Subcutaneous abdominal adipose tissue (tissue), 5 donors: ENCODE results near the gene ZNF578.
"Not testable (repeated sequence)": the region's sequence is repeated elsewhere in the genome, so short reads cannot be mapped to it uniquely, and the experiment has no call there.

Source experiments
- H3K27ac ChIP-seq: one replicate; pipeline ENCODE4 v1.7.0; 2013; ENCODE audit warnings: low read depth, mild to moderate bottlenecking, inconsistent platforms, low read length, moderate library complexity
- H3K27me3 ChIP-seq, 5 donors: one replicate each; pipeline ENCODE4 v1.7.0; 2013; ENCODE audit warnings: low read length in 5 of 5, inconsistent platforms in 1 of 5; ENCODE audit not compliant: control insufficient read depth in 5 of 5, insufficient read depth in 4 of 5
- H3K36me3 ChIP-seq, 5 donors: one replicate each; pipeline ENCODE4 v1.7.0; 2013; ENCODE audit warnings: low read length in 5 of 5; ENCODE audit not compliant: control insufficient read depth in 5 of 5, insufficient read depth in 5 of 5
- H3K4me1 ChIP-seq, 5 donors: one replicate each; pipeline ENCODE4 v1.7.0; 2013; ENCODE audit warnings: low read length in 5 of 5, mild to moderate bottlenecking in 3 of 5, moderate library complexity in 1 of 5; ENCODE audit not compliant: control insufficient read depth in 5 of 5, insufficient read depth in 5 of 5
- H3K4me3 ChIP-seq, 5 donors: one replicate each; pipeline ENCODE4 v1.7.0; 2013; ENCODE audit warnings: low read length in 5 of 5, low read depth in 1 of 5
- H3K9ac ChIP-seq, 5 donors: one replicate each; pipeline ENCODE4 v1.7.0; 2013; ENCODE audit warnings: low read length in 5 of 5, mild to moderate bottlenecking in 4 of 5, moderate library complexity in 3 of 5
- H3K9me3 ChIP-seq, 5 donors: one replicate each; pipeline ENCODE4 v1.7.0; 2013; ENCODE audit warnings: low read length in 5 of 5; ENCODE audit not compliant: control insufficient read depth in 5 of 5
- donor health status: healthy.
- donor health status: healthy.
- donor health status: healthy.
- donor health status: healthy.
- donor health status: healthy.

ZNF578 gene

GRCh38 chr19:52554216-52554971 is 101.0 kb downstream of the ZNF578 start:
- Histone ChIP-seq H3K4me3 (peak overlapping the region; percentile 3 to 50 (median 34)), H3K36me3 (peaks cover 39 to 66% (median 50%) of the 10 kb centered on the region in 5 donors), H3K4me1 (no peaks in the 10 kb centered on the region), H3K27me3 (no peaks in the 10 kb centered on the region), H3K9me3 (peaks cover 23 to 76% (median 53%) of the 10 kb centered on the region in 5 donors), H3K27ac (no peak overlapping the region), H3K9ac (no peak overlapping the region)

GRCh38 chr19:52557231-52557995 is 104.1 kb downstream of the ZNF578 start:
- H3K36me3 ChIP-seq: peaks cover 37 to 55% (median 44%) of the 10 kb centered on the region in 5 donors

GRCh38 chr19:52558732-52559445 is 105.5 kb downstream of the ZNF578 start:
- H3K4me3 ChIP-seq: peak overlapping the region in 2 of 5 donors; percentile 37 to 41
- peaks cover 19 to 79% (median 69%) of the 10 kb centered on the region in 5 donors for H3K9me3 ChIP-seq
- not testable (repeated sequence) for H3K27ac ChIP-seq

More at GRCh38 chr19:52557231-52557995, 104.1 kb downstream of the ZNF578 start:
- Histone ChIP-seq H3K27me3 (no peaks in the 10 kb centered on the region), H3K9ac (no peak overlapping the region), H3K4me3 (peak overlapping the region in 3 of 5 donors; percentile 19 to 41 (median 25)), H3K9me3 (peaks cover 25 to 87% (median 62%) of the 10 kb centered on the region in 5 donors), H3K4me1 (peaks cover 0 to 13% (median 2%) of the 10 kb centered on the region in 5 donors), H3K27ac (no peak overlapping the region)

GRCh38 chr19:52561611-52562010 is 108.3 kb downstream of the ZNF578 start:
- Histone ChIP-seq H3K4me1 (peaks cover 0 to 13% (median 2%) of the 10 kb centered on the region in 5 donors), H3K36me3 (peaks cover 8 to 34% (median 24%) of the 10 kb centered on the region in 5 donors), H3K9me3 (peaks cover 7 to 64% (median 49%) of the 10 kb centered on the region in 5 donors), H3K4me3 (peak overlapping the region in 3 of 5 donors; percentile 1 to 37 (median 22))
- H3K27me3 ChIP-seq, H3K27ac ChIP-seq, H3K9ac ChIP-seq: not testable (repeated sequence)

More at GRCh38 chr19:52558732-52559445, 105.5 kb downstream of the ZNF578 start:
- Histone ChIP-seq H3K36me3 (peaks cover 22 to 45% (median 32%) of the 10 kb centered on the region in 5 donors), H3K4me1 (peaks cover 0 to 13% (median 2%) of the 10 kb centered on the region in 5 donors)
- not testable (repeated sequence) for H3K9ac ChIP-seq, H3K27me3 ChIP-seq
